OCI-LY1 (cell line): ENCODE measurements around the gene NECTIN3.

Experiments used
- EZH2 ChIP-seq: fragments of 200-600 bp; sonication (generic), shearing (Covaris generic); IDR thresholded peaks from 2 replicates; pipeline ENCODE4 v1.8.0; 2017; ENCODE audit warnings: borderline replicate concordance, mixed run types, mild to moderate bottlenecking, antibody characterized with exemption, low read length, moderate library complexity, mixed read lengths
- TF ChIP-seq, protein P1 (sequence below): fragments of 200-600 bp; sonication (generic), shearing (Covaris generic); IDR thresholded peaks from 2 replicates; pipeline ENCODE4 v1.5.1; 2017; ENCODE audit warnings: mild to moderate bottlenecking, antibody characterized with exemption, low read length, moderate library complexity, mixed read lengths

DNA sequence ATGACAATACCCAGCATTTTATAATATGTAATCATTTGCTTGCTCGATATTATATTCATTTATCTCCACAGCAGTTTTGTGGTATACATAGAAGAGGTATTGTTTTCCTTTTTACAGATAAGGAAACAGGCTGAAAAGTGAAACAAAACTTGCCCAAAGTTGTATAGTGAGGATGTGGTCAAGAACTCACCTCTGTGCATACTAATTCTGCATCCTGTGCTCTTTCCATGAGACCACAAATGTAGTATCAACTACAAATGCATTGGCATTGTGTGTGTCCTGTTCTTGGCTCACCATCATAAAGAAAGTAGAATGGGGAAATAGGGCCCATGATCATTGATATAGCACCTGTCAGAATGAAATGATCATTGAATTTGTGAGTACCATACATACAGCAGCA, 167.3 kb downstream of the NECTIN3 start:
- TF ChIP-seq, protein P1, sequence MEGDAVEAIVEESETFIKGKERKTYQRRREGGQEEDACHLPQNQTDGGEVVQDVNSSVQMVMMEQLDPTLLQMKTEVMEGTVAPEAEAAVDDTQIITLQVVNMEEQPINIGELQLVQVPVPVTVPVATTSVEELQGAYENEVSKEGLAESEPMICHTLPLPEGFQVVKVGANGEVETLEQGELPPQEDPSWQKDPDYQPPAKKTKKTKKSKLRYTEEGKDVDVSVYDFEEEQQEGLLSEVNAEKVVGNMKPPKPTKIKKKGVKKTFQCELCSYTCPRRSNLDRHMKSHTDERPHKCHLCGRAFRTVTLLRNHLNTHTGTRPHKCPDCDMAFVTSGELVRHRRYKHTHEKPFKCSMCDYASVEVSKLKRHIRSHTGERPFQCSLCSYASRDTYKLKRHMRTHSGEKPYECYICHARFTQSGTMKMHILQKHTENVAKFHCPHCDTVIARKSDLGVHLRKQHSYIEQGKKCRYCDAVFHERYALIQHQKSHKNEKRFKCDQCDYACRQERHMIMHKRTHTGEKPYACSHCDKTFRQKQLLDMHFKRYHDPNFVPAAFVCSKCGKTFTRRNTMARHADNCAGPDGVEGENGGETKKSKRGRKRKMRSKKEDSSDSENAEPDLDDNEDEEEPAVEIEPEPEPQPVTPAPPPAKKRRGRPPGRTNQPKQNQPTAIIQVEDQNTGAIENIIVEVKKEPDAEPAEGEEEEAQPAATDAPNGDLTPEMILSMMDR, result no peak
- no peak for TF ChIP-seq EZH2
